H1 (cell line): ENCODE data around the gene PDE4B. TPM values are rescaled to one million over a fixed set of nuclear protein-coding genes. Genes with fewer than 3 reads are reported as not detected.

Source experiments
- BRCA1 ChIP-seq: IDR thresholded peaks from 2 replicates; pipeline ENCODE4 v1.6.1; 2012; ENCODE audit warnings: low read depth, low read length, improper control_type of control experiment
- JUND ChIP-seq: IDR thresholded peaks from 2 replicates; pipeline ENCODE4 v1.6.1; 2011; ENCODE audit warnings: mild to moderate bottlenecking, improper control_type of control experiment, low read length
- MAX ChIP-seq: IDR thresholded peaks from 2 replicates; pipeline ENCODE4 v1.6.1; 2012; ENCODE audit warnings: inconsistent platforms
- POLR2AphosphoS5 ChIP-seq: IDR thresholded peaks from 2 replicates; pipeline ENCODE4 v1.6.1; 2011; ENCODE audit warnings: low read depth, low read length
- RXRA ChIP-seq: IDR thresholded peaks from 2 replicates; pipeline ENCODE4 v1.6.1; 2011; ENCODE audit warnings: low read depth, mild to moderate bottlenecking, low read length, moderate library complexity; ENCODE audit not compliant: insufficient read depth
- SAP30 ChIP-seq: fragments of 300-600 bp; sonication (generic); IDR thresholded peaks from 2 replicates; pipeline ENCODE4 v1.7.1; 2012; ENCODE audit warnings: low read length, moderate library complexity, mild to moderate bottlenecking, inconsistent platforms; ENCODE audit not compliant: insufficient read depth, insufficient replicate concordance
- polyA plus RNA-seq, 7 experiments: library from polyadenylated mRNA; depleted of rRNA in 3 of 7; stranded (reverse) in 5 of 7; unstranded in 2 of 7; fragments of >200 nt in 5 of 7; fragments of 200-250 nt in 2 of 7; gene quantifications; 1 replicate in 5 of 7; 2 replicates in 1 of 7; 4 replicates in 1 of 7; pipeline versions ENCODE4 v1.2.1 to v1.2.3, GENCODE V29; 2011 to 2013; ENCODE audit warnings: missing spikeins in 2 of 7, mixed read lengths in 2 of 7
- total RNA-seq: library from RNA; stranded (reverse); fragmentation: NEBNext Ultra II Directional; extraction: Animal tissue kit (Norgen Biotek cat#: 25700); gene quantifications from 2 replicates; pipeline ENCODE4 v1.2.1, GENCODE V29; 2021

Gene PDE4B
- total and polyA plus RNA-seq, 2 of the 8 experiments (the other 6 are each of a cell fraction or from before 2014, with no cell fraction given): 5.0 to 15.1 TPM

DNA sequence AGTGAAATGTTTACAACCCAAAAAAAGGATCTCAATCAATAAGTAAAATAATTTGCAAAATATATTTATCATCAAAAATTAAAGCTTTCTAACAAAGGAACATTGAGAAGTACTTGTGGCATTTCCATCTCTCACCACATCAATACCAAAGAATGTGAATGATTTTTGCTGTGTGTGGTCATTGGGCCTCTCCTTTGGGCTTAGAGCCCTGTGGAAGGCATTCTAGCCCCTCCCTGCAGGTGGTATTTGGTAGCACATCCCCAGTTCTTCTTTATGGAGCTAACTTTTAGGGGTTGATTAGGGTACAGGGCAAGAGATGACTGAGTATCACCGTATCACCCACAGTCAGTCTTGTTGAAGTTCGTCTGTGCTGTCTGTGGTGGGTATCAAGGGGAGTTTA lies 447.1 kb downstream of the PDE4B start (continued):
- no peak for TF ChIP-seq MAX
- no peak for TF ChIP-seq RXRA
- TF ChIP-seq BRCA1: no peak
- TF ChIP-seq POLR2AphosphoS5: no peak
- TF ChIP-seq SAP30: no peak
- no peak for TF ChIP-seq JUND
